ENCODE data around the gene KRTAP10-1.

Gene KRTAP10-1

GRCh38 chr21:44495611-44496563, 44.1 kb downstream of the KRTAP10-1 start:
- DNase-seq (ENCODE audit: low spot score) = no peak
- in situ Hi-C loops (cut with MboI; ENCODE audit: low pct_unique_long_range_greater_than_20kb, low sequenced_read_pairs, unreplicated experiment) = no loop called here
- TF ChIP-seq, protein P1, sequence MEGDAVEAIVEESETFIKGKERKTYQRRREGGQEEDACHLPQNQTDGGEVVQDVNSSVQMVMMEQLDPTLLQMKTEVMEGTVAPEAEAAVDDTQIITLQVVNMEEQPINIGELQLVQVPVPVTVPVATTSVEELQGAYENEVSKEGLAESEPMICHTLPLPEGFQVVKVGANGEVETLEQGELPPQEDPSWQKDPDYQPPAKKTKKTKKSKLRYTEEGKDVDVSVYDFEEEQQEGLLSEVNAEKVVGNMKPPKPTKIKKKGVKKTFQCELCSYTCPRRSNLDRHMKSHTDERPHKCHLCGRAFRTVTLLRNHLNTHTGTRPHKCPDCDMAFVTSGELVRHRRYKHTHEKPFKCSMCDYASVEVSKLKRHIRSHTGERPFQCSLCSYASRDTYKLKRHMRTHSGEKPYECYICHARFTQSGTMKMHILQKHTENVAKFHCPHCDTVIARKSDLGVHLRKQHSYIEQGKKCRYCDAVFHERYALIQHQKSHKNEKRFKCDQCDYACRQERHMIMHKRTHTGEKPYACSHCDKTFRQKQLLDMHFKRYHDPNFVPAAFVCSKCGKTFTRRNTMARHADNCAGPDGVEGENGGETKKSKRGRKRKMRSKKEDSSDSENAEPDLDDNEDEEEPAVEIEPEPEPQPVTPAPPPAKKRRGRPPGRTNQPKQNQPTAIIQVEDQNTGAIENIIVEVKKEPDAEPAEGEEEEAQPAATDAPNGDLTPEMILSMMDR (IDR thresholded peaks at IDR 0.05; ENCODE audit: extremely low read depth, insufficient read depth, missing control alignments) = no peak

- TF ChIP-seq, protein P1 (IDR thresholded peaks at IDR 0.05; ENCODE audit: extremely low read depth, insufficient read depth, missing control alignments) = no peak
- in situ Hi-C loops (cut with MboI; ENCODE audit: low pct_unique_long_range_greater_than_20kb, low sequenced_read_pairs, unreplicated experiment) = no loop called here
- no peak for DNase-seq (ENCODE audit: low spot score)
These were observed 45.0 kb downstream of the KRTAP10-1 start for GRCh38 chr21:44494956-44495355.

DNA sequence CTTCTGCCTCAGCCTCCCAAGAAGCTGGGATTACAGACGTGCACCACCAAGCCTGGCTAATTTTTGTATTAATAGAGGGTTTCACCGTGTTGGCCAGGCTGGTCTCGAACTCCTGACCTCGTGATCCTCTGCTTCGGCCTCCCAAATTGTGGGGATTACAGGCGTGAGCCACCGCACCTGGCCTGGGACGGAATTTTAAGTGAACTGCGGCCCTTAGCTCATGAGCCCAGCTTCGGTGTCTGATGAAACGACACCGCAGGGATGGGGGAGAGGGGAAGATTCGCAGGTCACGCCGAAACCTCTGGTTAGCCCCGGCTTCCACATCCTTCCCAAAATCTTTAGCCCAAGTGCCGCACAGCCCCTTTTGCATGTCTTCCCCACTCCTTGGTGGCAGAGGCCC, 45.6 kb downstream of the KRTAP10-1 start:
- TF ChIP-seq, protein P1 (IDR thresholded peaks at IDR 0.05; ENCODE audit: extremely low read depth, insufficient read depth, missing control alignments) = no peak
- in situ Hi-C loops (cut with MboI; ENCODE audit: low pct_unique_long_range_greater_than_20kb, low sequenced_read_pairs, unreplicated experiment) = no loop called here

DNA sequence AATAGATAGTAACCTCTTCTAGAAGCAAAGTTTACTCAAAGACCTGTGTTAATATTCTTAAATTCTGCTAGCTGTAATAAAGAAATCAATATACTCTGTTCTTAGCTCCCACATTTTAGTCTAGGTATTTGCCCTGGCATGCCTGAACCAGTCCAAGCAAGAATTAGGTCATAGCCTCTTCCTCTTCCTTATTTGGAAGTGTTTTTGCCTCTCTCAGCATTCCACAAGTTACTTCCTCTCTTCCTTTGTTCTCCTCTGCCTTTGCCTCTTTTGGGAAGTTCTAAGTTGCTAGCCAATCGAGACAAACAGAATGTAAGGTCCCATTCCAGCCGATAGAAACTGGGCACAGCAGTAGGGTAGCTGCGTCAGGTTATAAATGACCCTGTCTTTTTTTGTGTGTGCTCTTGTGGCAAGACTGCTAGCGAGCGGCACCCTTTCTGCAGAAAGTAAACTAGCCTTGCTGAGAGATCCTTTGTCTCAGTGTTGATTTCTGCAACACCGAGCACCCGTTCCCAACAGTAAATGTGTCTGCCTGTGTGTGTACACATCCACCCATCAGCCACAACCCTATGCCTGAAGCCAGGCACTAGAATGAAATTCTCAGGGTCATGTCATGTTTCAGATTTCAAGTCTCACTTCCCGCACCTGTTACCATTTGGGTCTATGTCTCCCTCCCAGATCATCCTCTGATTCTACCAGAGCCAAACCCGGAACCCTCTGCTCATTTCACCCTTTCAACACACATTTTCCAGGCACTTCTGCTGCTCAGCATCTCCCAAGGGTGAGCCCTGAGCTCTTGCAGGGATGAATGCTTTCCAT, 47.2 kb downstream of the KRTAP10-1 start:
- in situ Hi-C loops (cut with MboI; ENCODE audit: low pct_unique_long_range_greater_than_20kb, low sequenced_read_pairs, unreplicated experiment) = no loop called here
- TF ChIP-seq, protein P1 (IDR thresholded peaks at IDR 0.05; ENCODE audit: extremely low read depth, insufficient read depth, missing control alignments) = no peak
- DNase-seq (ENCODE audit: low spot score) = no peak

More for the DNA sequence above, 45.6 kb downstream of the KRTAP10-1 start:
- DNase-seq (ENCODE audit: low spot score) = no peak

DNA sequence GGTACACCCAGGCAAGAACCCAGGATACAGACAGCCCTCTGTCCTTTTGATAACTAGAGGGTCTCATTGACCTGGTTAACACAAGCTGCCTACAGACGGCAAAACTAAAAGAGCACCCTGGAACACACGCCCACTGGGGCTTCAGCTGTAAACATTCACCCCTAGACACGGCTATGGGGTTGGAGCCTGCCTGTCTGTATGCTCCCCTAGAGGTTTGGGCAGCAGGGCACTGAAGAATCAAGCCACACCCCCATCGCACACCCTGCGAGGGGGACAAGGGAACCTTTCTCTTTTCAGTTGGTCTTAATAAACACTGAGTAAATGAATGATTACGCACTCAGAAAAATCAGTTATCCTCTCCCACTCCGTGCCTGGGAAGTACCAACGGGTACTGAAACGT, 49.2 kb downstream of the KRTAP10-1 start:
- in situ Hi-C loops (cut with MboI; ENCODE audit: low pct_unique_long_range_greater_than_20kb, low sequenced_read_pairs, unreplicated experiment) = no loop called here
- TF ChIP-seq, protein P1 (IDR thresholded peaks at IDR 0.05; ENCODE audit: extremely low read depth, insufficient read depth, missing control alignments) = no peak
- no peak for DNase-seq (ENCODE audit: low spot score)

DNA sequence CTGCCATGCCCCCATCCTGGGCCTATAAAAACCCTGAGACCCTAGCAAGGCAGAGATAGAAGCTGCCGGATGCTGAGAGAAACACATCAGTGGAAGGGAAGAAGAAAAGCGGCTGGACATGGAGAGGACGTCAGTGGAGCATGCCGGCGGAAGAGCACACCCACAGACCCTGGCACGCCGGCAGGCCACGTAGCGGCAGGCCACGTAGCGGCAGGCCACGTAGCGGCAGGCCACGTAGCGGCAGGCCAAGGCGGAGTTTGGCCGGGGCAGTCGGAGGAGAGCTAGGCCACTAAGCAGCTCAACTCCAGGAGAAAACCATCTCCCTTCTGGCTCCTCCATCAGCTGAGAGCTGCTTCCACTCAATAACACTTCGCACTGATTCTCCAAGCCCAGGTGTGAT, 49.6 kb downstream of the KRTAP10-1 start:
- in situ Hi-C loops (cut with MboI; ENCODE audit: low pct_unique_long_range_greater_than_20kb, low sequenced_read_pairs, unreplicated experiment) = no loop called here
- TF ChIP-seq, protein P1 (IDR thresholded peaks at IDR 0.05; ENCODE audit: extremely low read depth, insufficient read depth, missing control alignments) = no peak
- no peak for DNase-seq (ENCODE audit: low spot score)

Data from GM13977 (cell line).